Natural killer cell (primary cell): ENCODE results near the gene PALM. TPM values are rescaled to one million over a fixed set of nuclear protein-coding genes. Genes with fewer than 3 reads are reported as not detected.
A peak's percentile ranks its signal among the peaks of the same experiment; 100 is the strongest.
"Not testable (repeated sequence)": the region's sequence is repeated elsewhere in the genome, so short reads cannot be mapped to it uniquely, and the experiment has no call there.

Experiments used
- ATAC-seq, 3 donors: fragments of 150-1000 bp in 2 of 3; fragments of 200-7000 bp in 1 of 3; cut with Tn5 transposase; 1 replicate in 1 of 3; 2 replicates in 2 of 3; pipeline ENCODE4 v1.10.0; 2021; ENCODE audit warnings: mild to moderate bottlenecking in 2 of 3, moderate library complexity in 2 of 3
- DNase-seq, 2 donors: peaks; one replicate each; pipeline versions ENCODE4 v3.0.0 to v3.0.0-alpha.2; 2013 to 2021; ENCODE audit warnings: mixed read lengths in 1 of 2
- H3K27ac ChIP-seq: one replicate; pipeline ENCODE4 v1.5.1; 2013; ENCODE audit warnings: mild to moderate bottlenecking, low read length
- H3K27me3 ChIP-seq: one replicate; pipeline ENCODE4 v1.6.1; 2013; ENCODE audit warnings: low read length; ENCODE audit not compliant: control insufficient read depth, insufficient read depth
- H3K36me3 ChIP-seq: one replicate; pipeline ENCODE4 v1.6.1; 2013; ENCODE audit warnings: low read length; ENCODE audit not compliant: control insufficient read depth, insufficient read depth
- H3K4me1 ChIP-seq: one replicate; pipeline ENCODE4 v1.6.1; 2013; ENCODE audit warnings: low read length; ENCODE audit not compliant: control insufficient read depth, insufficient read depth
- H3K4me3 ChIP-seq: one replicate; pipeline ENCODE4 v1.5.1; 2013; ENCODE audit warnings: low read length
- H3K9me3 ChIP-seq: one replicate; pipeline ENCODE4 v1.6.1; 2013; ENCODE audit warnings: low read length; ENCODE audit not compliant: control insufficient read depth, insufficient read depth
- H3K27ac Mint-ChIP-seq, 2 donors: one replicate each; pipeline ENCODE4 v1.8.0; 2022; ENCODE audit warnings: mild to moderate bottlenecking in 2 of 2, mixed read lengths in 2 of 2, moderate library complexity in 1 of 2
- H3K27me3 Mint-ChIP-seq, 2 donors: one replicate each; pipeline ENCODE4 v1.8.0; 2022; ENCODE audit warnings: low read depth in 2 of 2, mixed read lengths in 2 of 2
- H3K36me3 Mint-ChIP-seq: one replicate; pipeline ENCODE4 v1.8.0; 2022; ENCODE audit warnings: mixed read lengths
- H3K4me1 Mint-ChIP-seq, 2 donors: one replicate each; pipeline ENCODE4 v1.8.0; 2022; ENCODE audit warnings: mixed read lengths in 2 of 2
- H3K4me3 Mint-ChIP-seq: one replicate; pipeline ENCODE4 v1.8.0; 2022; ENCODE audit warnings: mild to moderate bottlenecking, moderate library complexity, mixed read lengths
- H3K9me3 Mint-ChIP-seq, 2 donors: one replicate each; pipeline ENCODE4 v1.8.0; 2022; ENCODE audit warnings: mixed read lengths in 2 of 2
- WGBS: methylation state at CpG from one replicate; pipeline ENCODE4 v1.1.7; 2013; ENCODE audit warnings: missing lambda C conversion rate; ENCODE audit not compliant: insufficient coverage; 5-methylcytosine and 5-hydroxymethylcytosine counted together
- intact Hi-C: fragments of 100-400 bp; cut with micrococcal nuclease; formaldehyde crosslinking; loops from one replicate; pipeline ENCODE4 v1.14.2; 2022
- total RNA-seq, 4 donors: library from RNA; stranded (reverse); fragments of 120-200 nt in 1 of 4; gene quantifications; one replicate each; pipeline versions ENCODE4 v1.2.3 to v1.2.4, GENCODE V29; 2013 to 2022
- TF ChIP-seq, protein P1 (sequence below): fragments of 200-600 bp; IDR thresholded peaks from one replicate; pipeline ENCODE4 v1.8.0; 2022; ENCODE audit warnings: antibody characterized with exemption

PALM gene
- total RNA-seq, 3 donors from 2014 or later (not counting 1 experiment from before 2014, with no cell fraction given), result 0.59 to 1.0 TPM; not detected in 1

DNA sequence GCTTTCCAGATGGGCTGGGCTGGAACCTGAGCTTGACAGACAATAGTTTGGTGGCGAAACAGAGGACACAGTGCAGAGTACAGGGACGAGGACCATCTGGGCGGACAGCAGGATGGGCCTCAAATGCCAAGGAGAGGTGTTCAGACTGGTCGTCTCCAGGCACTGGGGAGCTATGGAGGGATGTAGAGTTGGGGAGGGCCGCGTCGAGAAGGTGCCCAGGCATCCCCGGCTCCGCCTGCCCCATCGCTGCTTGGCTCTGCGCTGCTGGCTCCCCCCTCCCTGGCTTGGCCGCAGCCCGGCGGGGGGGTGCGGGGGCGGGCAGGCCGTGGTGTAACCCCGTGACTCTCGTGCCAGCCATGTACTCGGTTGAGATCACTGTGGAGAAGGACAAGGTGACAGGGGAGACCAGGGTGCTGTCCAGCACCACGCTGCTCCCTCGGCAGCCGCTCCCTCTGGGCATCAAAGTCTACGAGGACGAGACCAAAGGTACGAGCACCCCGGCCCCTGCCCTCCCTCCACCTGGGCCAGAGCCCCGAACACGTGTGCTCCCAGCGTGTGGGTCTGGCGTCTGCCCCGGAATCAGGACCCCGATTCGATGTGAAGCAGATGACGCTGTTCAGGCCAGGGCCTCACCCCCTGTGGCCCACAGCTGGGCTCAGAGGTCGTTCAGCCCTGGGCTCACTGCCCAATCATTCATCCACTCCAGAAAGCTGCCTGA lies 31.4 kb downstream of the PALM start:
- Mint-ChIP-seq H3K9me3 (no peaks in the 10 kb centered on the region), H3K36me3 (no peaks in the 10 kb centered on the region), H3K27me3 (no peaks in the 10 kb centered on the region), H3K27ac (no peak overlapping the region), H3K4me1 (peaks cover 0 to 7% of the 10 kb centered on the region in 2 donors), H3K4me3 (no peak overlapping the region)
- intact Hi-C loops, result no loop called here
- WGBS, result 93% methylated on average over 36 of the region's 36 CpGs
- ATAC-seq (no peak), DNase-seq (no peak)
- no peak overlapping the region for H3K27ac ChIP-seq
- H3K36me3 ChIP-seq, result no peaks in the 10 kb centered on the region
- no peaks in the 10 kb centered on the region for H3K4me1 ChIP-seq
- no peak overlapping the region for H3K4me3 ChIP-seq
- no peaks in the 10 kb centered on the region for H3K27me3 ChIP-seq
- TF ChIP-seq, protein P1, sequence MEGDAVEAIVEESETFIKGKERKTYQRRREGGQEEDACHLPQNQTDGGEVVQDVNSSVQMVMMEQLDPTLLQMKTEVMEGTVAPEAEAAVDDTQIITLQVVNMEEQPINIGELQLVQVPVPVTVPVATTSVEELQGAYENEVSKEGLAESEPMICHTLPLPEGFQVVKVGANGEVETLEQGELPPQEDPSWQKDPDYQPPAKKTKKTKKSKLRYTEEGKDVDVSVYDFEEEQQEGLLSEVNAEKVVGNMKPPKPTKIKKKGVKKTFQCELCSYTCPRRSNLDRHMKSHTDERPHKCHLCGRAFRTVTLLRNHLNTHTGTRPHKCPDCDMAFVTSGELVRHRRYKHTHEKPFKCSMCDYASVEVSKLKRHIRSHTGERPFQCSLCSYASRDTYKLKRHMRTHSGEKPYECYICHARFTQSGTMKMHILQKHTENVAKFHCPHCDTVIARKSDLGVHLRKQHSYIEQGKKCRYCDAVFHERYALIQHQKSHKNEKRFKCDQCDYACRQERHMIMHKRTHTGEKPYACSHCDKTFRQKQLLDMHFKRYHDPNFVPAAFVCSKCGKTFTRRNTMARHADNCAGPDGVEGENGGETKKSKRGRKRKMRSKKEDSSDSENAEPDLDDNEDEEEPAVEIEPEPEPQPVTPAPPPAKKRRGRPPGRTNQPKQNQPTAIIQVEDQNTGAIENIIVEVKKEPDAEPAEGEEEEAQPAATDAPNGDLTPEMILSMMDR, result no peak
- H3K9me3 ChIP-seq, result no peaks in the 10 kb centered on the region

DNA sequence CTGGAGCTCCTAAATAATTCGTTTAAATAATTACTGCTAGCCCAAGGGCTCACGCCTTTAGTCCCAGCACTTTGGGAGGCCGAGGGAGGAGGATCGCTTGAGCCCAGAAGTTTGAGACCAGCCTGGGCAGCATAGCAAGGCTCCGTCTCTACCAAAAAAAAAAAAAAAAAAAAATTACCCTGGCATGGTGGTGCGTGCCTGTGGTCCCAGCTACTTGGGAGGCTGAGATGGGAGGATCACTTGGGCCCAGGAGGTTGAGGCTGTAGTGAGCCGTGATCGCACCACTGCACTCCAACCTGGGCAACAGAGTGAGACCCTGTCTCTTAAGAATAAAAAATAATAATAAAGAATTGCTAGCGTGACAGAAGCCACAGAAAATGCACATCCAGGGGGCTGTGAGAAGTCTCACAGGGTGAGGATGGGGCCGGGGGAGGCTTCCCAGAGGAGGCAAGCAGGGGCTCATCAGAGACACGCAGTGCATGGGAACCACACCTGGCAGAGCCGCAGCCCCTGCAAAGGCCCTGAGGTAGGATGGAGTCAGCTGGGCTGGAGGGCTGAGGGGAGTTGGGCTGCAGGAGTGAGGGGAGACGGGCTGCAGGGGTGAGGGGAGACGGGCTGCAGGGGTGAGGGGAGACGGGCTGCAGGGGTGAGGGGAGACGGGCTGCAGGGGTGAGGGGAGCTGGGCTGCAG lies 32.2 kb downstream of the PALM start:
- H3K36me3 ChIP-seq, H3K27me3 ChIP-seq, DNase-seq, H3K4me3 ChIP-seq, H3K27ac Mint-ChIP-seq, H3K4me3 Mint-ChIP-seq, H3K27ac ChIP-seq, H3K9me3 Mint-ChIP-seq, H3K36me3 Mint-ChIP-seq, H3K9me3 ChIP-seq, H3K27me3 Mint-ChIP-seq, H3K4me1 ChIP-seq, intact Hi-C loops, H3K4me1 Mint-ChIP-seq: not testable (repeated sequence)
- ATAC-seq, result peak in 1 of 3 donors; percentile 46
- 87% methylated on average over 14 of the region's 16 CpGs for WGBS

DNA sequence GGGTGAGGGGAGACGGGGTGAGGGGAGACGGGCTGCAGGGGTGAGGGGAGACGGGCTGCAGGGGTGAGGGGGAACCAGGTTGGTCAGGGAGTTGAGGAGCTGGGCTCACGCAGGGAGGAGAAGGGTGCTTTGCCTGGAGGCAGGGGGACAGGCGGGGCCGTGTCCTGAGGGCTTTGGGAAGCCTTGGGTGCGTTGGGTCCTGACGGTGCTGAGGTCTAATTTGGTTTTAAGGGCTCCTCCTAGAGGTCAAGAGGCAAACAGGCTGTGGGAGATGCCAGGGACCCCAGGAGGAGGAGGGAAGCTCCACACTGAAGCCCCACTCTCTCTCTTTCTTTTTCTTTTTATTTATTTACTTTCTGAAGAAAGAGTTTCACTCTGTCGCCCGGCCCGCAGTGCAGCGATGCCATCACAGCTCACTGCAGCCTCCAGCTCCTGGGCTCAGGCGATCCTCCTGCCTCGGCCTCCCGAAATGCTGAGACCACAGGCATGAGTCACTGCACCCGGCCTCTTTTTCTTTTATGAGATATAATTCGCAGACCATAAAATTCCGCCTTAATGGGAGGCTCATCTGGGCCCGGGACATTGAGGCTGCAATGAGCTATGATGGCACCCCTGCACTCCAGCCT lies 32.9 kb downstream of the PALM start:
- Histone ChIP-seq H3K4me1 (no peaks in the 10 kb centered on the region), H3K9me3 (no peaks in the 10 kb centered on the region), H3K27ac (no peak overlapping the region), H3K4me3 (no peak overlapping the region), H3K36me3 (no peaks in the 10 kb centered on the region), H3K27me3 (no peaks in the 10 kb centered on the region)
- DNase-seq (peak in 1 of 2 donors; percentile 39), ATAC-seq (peak in 2 of 3 donors; percentile 34 to 52)
- intact Hi-C loops, result no loop called here
- Mint-ChIP-seq H3K4me3 (no peak overlapping the region), H3K27ac (no peak overlapping the region), H3K4me1 (peaks cover 0 to 7% of the 10 kb centered on the region in 2 donors), H3K9me3 (no peaks in the 10 kb centered on the region), H3K36me3 (no peaks in the 10 kb centered on the region), H3K27me3 (no peaks in the 10 kb centered on the region)
- TF ChIP-seq, protein P1, result no peak
- WGBS, result 79% methylated on average over 17 of the region's 19 CpGs

DNA sequence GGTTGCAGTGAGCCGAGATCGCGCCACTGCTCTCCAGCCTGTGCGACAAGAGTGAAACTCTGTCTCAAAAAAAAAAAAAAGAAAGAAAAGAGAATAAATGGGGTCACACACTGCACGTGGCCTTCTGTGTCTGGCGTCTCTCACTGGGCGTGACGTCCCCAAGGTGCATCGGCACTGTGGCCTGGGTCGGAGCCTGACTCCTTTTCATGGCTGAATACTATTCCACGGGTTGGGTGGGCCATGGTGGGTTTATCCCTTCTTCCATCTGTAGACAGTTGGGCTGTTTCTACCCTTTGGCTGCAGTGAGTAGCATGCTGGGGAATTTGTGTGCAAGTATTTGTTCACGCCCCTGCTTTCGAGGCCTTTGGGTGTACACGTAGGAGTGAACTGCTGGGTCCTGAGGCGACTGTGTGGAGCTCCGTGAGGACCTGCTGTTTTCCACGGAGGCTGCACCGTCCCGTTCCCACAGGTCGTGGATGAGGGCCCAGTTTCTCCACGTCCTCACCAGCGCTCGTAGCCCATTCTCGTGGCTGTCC lies 33.9 kb downstream of the PALM start:
- no peak overlapping the region for H3K27ac Mint-ChIP-seq
- H3K36me3 ChIP-seq, result no peaks in the 10 kb centered on the region
- no peak overlapping the region for H3K27ac ChIP-seq
- H3K4me3 ChIP-seq, result no peak overlapping the region
- H3K9me3 ChIP-seq, result peaks cover 3% of the 10 kb centered on the region
- 97% methylated on average over 24 of the region's 24 CpGs for WGBS
- no peaks in the 10 kb centered on the region for H3K27me3 ChIP-seq
- no peaks in the 10 kb centered on the region for H3K27me3 Mint-ChIP-seq
- H3K4me1 ChIP-seq, result no peaks in the 10 kb centered on the region
- no peaks in the 10 kb centered on the region for H3K36me3 Mint-ChIP-seq
- no peak for ATAC-seq
- intact Hi-C loops, result no loop called here
- TF ChIP-seq, protein P1, result no peak
- H3K9me3 Mint-ChIP-seq, result no peaks in the 10 kb centered on the region
- DNase-seq, result no peak
- H3K4me3 Mint-ChIP-seq, result no peak overlapping the region
- peaks cover 0 to 1% of the 10 kb centered on the region in 2 donors for H3K4me1 Mint-ChIP-seq
